Activated CD4-positive, alpha-beta T cell treated with anti-CD3 and anti-CD28 coated beads, Interleukin-2, amount 10 ng/mL, durations not matched to agents 24 days and 14 days (primary cell): Measurements from ENCODE around the gene ZNF597. TPM values are rescaled to one million over a fixed set of nuclear protein-coding genes. Genes with fewer than 3 reads are reported as not detected.

Experiments used
- DNase-seq: peaks from one replicate; pipeline ENCODE4 v3.0.0; 2022
- H3K27ac Mint-ChIP-seq: one replicate; pipeline ENCODE4 v1.8.0; 2022; ENCODE audit warnings: mild to moderate bottlenecking, mixed read lengths
- H3K27me3 Mint-ChIP-seq: one replicate; pipeline ENCODE4 v1.8.0; 2022; ENCODE audit warnings: mixed read lengths
- H3K36me3 Mint-ChIP-seq: one replicate; pipeline ENCODE4 v1.8.0; 2022; ENCODE audit warnings: low read depth, mild to moderate bottlenecking, mixed read lengths
- H3K4me1 Mint-ChIP-seq: one replicate; pipeline ENCODE4 v1.8.0; 2021; ENCODE audit warnings: mixed read lengths
- H3K4me3 Mint-ChIP-seq: one replicate; pipeline ENCODE4 v1.8.0; 2022; ENCODE audit warnings: mild to moderate bottlenecking, moderate library complexity, mixed read lengths
- H3K9me3 Mint-ChIP-seq: one replicate; pipeline ENCODE4 v1.8.0; 2021; ENCODE audit warnings: mixed read lengths
- intact Hi-C: fragments of 100-400 bp; cut with micrococcal nuclease; formaldehyde crosslinking; loops from one replicate; pipeline ENCODE4 v1.15.1; 2023
- total RNA-seq: library from RNA; stranded (reverse); gene quantifications from 2 replicates; pipeline ENCODE4 v1.2.3, GENCODE V29; 2022

ZNF597 gene
- total RNA-seq, 1 donor from 2014 or later = 2.1 TPM

DNA sequence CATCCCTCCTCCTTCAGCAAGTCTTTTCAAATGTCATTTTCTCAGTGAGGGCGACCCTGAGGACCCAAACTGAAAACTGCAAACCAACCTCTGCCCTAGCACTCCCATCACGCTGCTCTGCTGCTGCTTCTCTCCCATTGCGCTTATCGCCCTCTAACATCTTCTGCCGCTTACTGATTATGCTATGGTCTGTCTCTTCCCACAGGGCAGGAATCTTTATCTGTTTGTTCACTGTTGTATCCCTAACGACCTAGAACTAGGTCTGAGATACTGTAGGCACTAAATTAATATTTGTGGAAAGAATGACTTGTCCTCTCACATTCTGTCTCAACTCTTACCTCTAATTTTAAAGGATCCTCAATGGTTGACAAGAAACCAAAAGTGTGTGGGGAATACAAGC is 55.0 kb downstream of the ZNF597 start:
- no peaks in the 10 kb centered on the region for H3K27me3 Mint-ChIP-seq
- H3K4me1 Mint-ChIP-seq = no peaks in the 10 kb centered on the region
- H3K9me3 Mint-ChIP-seq = peaks cover 34% of the 10 kb centered on the region

DNA sequence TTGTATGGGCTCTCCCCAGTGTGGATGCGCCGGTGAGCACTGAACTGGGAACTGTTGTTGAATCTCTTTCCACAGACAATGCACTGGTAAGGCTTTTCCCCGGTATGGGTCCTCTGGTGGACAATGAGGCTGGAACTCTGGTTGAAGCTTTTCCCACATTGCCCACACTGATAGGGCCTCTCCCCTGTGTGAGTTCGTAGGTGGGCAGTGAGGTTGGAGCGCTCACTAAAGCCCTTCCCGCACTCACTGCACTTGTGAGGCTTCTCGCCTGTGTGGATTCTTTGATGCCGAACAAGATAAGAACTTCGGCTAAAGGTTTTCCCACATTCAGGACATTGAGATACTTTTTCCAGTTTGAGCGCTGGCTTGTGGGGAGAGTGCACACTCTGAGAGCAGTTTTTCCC is 60.3 kb downstream of the ZNF597 start:
- Mint-ChIP-seq H3K36me3 (peaks cover 77% of the 10 kb centered on the region), H3K4me1 (no peaks in the 10 kb centered on the region), H3K27me3 (no peaks in the 10 kb centered on the region), H3K27ac (no peak overlapping the region), H3K4me3 (no peak overlapping the region), H3K9me3 (peaks cover 37% of the 10 kb centered on the region)
- DNase-seq = no peak
- intact Hi-C loops = no loop called here

More for the DNA sequence above, 55.0 kb downstream of the ZNF597 start:
- Mint-ChIP-seq H3K36me3 (peaks cover 87% of the 10 kb centered on the region), H3K27ac (no peak overlapping the region), H3K4me3 (no peak overlapping the region)
- intact Hi-C loops = no loop called here
- no peak for DNase-seq

Other genes starting within 250 kb of the ZNF597 start
- gene ZNF200, start 208.3 kb downstream of the ZNF597 start, total RNA-seq = 13.1 and 13.4 TPM in 2 replicates
- not detected in 2 replicates for gene MEFV, start 186.9 kb downstream of the ZNF597 start, total RNA-seq
- 27.0 and 31.3 TPM in 2 replicates for gene ZNF263, start 160.0 kb downstream of the ZNF597 start, total RNA-seq
- gene TIGD7, start 138.1 kb downstream of the ZNF597 start, total RNA-seq = 2.3 and 3.2 TPM in 2 replicates
- gene ZNF75A, start 138.0 kb downstream of the ZNF597 start, total RNA-seq = 26.5 and 33.5 TPM in 2 replicates
- gene OR2C1, start 87.6 kb downstream of the ZNF597 start, total RNA-seq = not detected in 2 replicates
- gene ZSCAN32, start 42.5 kb downstream of the ZNF597 start, total RNA-seq = 16.8 and 17.9 TPM in 2 replicates
- gene ZNF174, start 42.3 kb downstream of the ZNF597 start, total RNA-seq = 10.1 and 11.4 TPM in 2 replicates
- gene NAA60, start 176 bp upstream of the ZNF597 start, total RNA-seq = 31.4 and 34.7 TPM in 2 replicates
- gene C16orf90, start 52.0 kb upstream of the ZNF597 start, total RNA-seq = not detected in 2 replicates
- 19.6 and 22.5 TPM in 2 replicates for gene CLUAP1, start 57.5 kb upstream of the ZNF597 start, total RNA-seq
- gene NLRC3, start 133.9 kb upstream of the ZNF597 start, total RNA-seq = 19.1 and 22.1 TPM in 2 replicates
- 10.6 and 10.9 TPM in 2 replicates for gene SLX4, start 168.1 kb upstream of the ZNF597 start, total RNA-seq
- gene DNASE1, start 211.2 kb upstream of the ZNF597 start, total RNA-seq = 11.0 and 11.6 TPM in 2 replicates